MG63 (cell line): ENCODE results near the gene ZFR. TPM values are rescaled to one million over a fixed set of nuclear protein-coding genes. Genes with fewer than 3 reads are reported as not detected.
"Not testable (repeated sequence)": the region's sequence is repeated elsewhere in the genome, so short reads cannot be mapped to it uniquely, and the experiment has no call there.

Source experiments
- DNase-seq: peaks from one replicate; pipeline ENCODE4 v3.0.0-alpha.2; 2020
- H3K27me3 ChIP-seq: fragments of 250-450 bp; sonication (Bioruptor Pico); 2 replicates; pipeline ENCODE4 v1.5.1; 2020; ENCODE audit warnings: mild to moderate bottlenecking, moderate library complexity
- H3K36me3 ChIP-seq: fragments of 250-450 bp; sonication (Bioruptor Pico); 2 replicates; pipeline ENCODE4 v1.5.1; 2020; ENCODE audit warnings: mild to moderate bottlenecking, moderate library complexity
- H3K4me3 ChIP-seq: fragments of 250-450 bp; sonication (Bioruptor Pico); 2 replicates; pipeline ENCODE4 v1.5.1; 2020; ENCODE audit warnings: mild to moderate bottlenecking, moderate library complexity
- H3K9me3 ChIP-seq: fragments of 250-450 bp; sonication (Bioruptor Pico); 2 replicates; pipeline ENCODE4 v1.5.1; 2020; ENCODE audit warnings: mild to moderate bottlenecking, moderate library complexity
- total RNA-seq: library from RNA; depleted of rRNA; stranded (reverse); fragments of >200 nt; shearing (Covaris generic); gene quantifications from 2 replicates; pipeline ENCODE4 v1.2.3, GENCODE V29; 2014; ENCODE audit warnings: low replicate concordance

Gene ZFR
- total RNA-seq, 1 experiment from 2014 or later = 62.7 TPM

- no peak for DNase-seq
- 0 out of 2 replicates have a peak, but pooled peaks cover 2% of the 10 kb centered on the region for H3K9me3 ChIP-seq
- H3K27me3 ChIP-seq = no peaks in the 10 kb centered on the region
- no peak overlapping the region for H3K4me3 ChIP-seq
- H3K36me3 ChIP-seq = no peaks in the 10 kb centered on the region
These were observed 14.4 kb upstream of the ZFR start for GRCh38 chr5:32458880-32459495.

- Histone ChIP-seq H3K9me3 (0 out of 2 replicates have a peak, but pooled peaks cover 2% of the 10 kb centered on the region), H3K27me3 (no peaks in the 10 kb centered on the region), H3K4me3 (no peak overlapping the region), H3K36me3 (no peaks in the 10 kb centered on the region)
- no peak for DNase-seq
These were observed 10.8 kb upstream of the ZFR start for GRCh38 chr5:32455311-32455710.

- no peaks in the 10 kb centered on the region for H3K9me3 ChIP-seq
- no peaks in the 10 kb centered on the region for H3K36me3 ChIP-seq
- no peaks in the 10 kb centered on the region for H3K27me3 ChIP-seq
- no peak overlapping the region for H3K4me3 ChIP-seq
- no peak for DNase-seq
These were observed 10.3 kb upstream of the ZFR start for GRCh38 chr5:32454821-32455220.

GRCh38 chr5:32453916-32454315 is 9.4 kb upstream of the ZFR start:
- Histone ChIP-seq H3K9me3 (no peaks in the 10 kb centered on the region), H3K36me3 (no peaks in the 10 kb centered on the region), H3K27me3 (no peaks in the 10 kb centered on the region), H3K4me3 (no peak overlapping the region)
- no peak for DNase-seq

GRCh38 chr5:32452316-32452715 is 7.8 kb upstream of the ZFR start:
- not testable (repeated sequence) for H3K27me3 ChIP-seq, H3K36me3 ChIP-seq, H3K4me3 ChIP-seq, H3K9me3 ChIP-seq
- peak; percentile 51 for DNase-seq

- Histone ChIP-seq H3K27me3 (no peaks in the 10 kb centered on the region), H3K9me3 (no peaks in the 10 kb centered on the region), H3K4me3 (no peak overlapping the region), H3K36me3 (no peaks in the 10 kb centered on the region)
- DNase-seq = no peak
These were observed 6.4 kb upstream of the ZFR start for GRCh38 chr5:32450952-32451351.

- Histone ChIP-seq H3K4me3 (no peak overlapping the region), H3K36me3 (no peaks in the 10 kb centered on the region)
- DNase-seq = no peak
These were observed 4.7 kb upstream of the ZFR start for GRCh38 chr5:32449262-32449661.

GRCh38 chr5:32446630-32447029 is 2.1 kb upstream of the ZFR start:
- Histone ChIP-seq H3K27me3 (no peaks in the 10 kb centered on the region), H3K9me3 (no peaks in the 10 kb centered on the region), H3K4me3 (no peak overlapping the region), H3K36me3 (peaks cover 12% of the 10 kb centered on the region)
- DNase-seq = no peak

More at GRCh38 chr5:32449262-32449661, 4.7 kb upstream of the ZFR start:
- Histone ChIP-seq H3K27me3 (no peaks in the 10 kb centered on the region), H3K9me3 (no peaks in the 10 kb centered on the region)

GRCh38 chr5:32445831-32446614 is 1.5 kb upstream of the ZFR start:
- Histone ChIP-seq H3K4me3 (no peak overlapping the region), H3K27me3 (no peaks in the 10 kb centered on the region), H3K9me3 (no peaks in the 10 kb centered on the region), H3K36me3 (peaks cover 14% of the 10 kb centered on the region)
- DNase-seq = no peak

- Histone ChIP-seq H3K36me3 (peaks cover 16% of the 10 kb centered on the region), H3K4me3 (peak overlapping the region; percentile 74), H3K9me3 (no peaks in the 10 kb centered on the region), H3K27me3 (no peaks in the 10 kb centered on the region)
- no peak for DNase-seq
These were observed 783 bp upstream of the ZFR start for GRCh38 chr5:32445287-32445758.

- Histone ChIP-seq H3K9me3 (no peaks in the 10 kb centered on the region), H3K27me3 (no peaks in the 10 kb centered on the region), H3K4me3 (peak overlapping the region; percentile 74), H3K36me3 (peaks cover 28% of the 10 kb centered on the region)
- peak; percentile 60 for DNase-seq
These were observed 754 bp downstream of the ZFR start for GRCh38 chr5:32443541-32444430.

GRCh38 chr5:32443145-32443540 is 1.4 kb downstream of the ZFR start:
- no peak for DNase-seq
- Histone ChIP-seq H3K9me3 (no peaks in the 10 kb centered on the region), H3K27me3 (no peaks in the 10 kb centered on the region), H3K36me3 (peaks cover 32% of the 10 kb centered on the region), H3K4me3 (peak overlapping the region; percentile 74)

GRCh38 chr5:32439086-32439642 is 5.4 kb downstream of the ZFR start:
- Histone ChIP-seq H3K27me3 (no peaks in the 10 kb centered on the region), H3K9me3 (no peaks in the 10 kb centered on the region), H3K4me3 (no peak overlapping the region), H3K36me3 (peaks cover 49% of the 10 kb centered on the region)
- no peak for DNase-seq

GRCh38 chr5:32436553-32437242 is 7.8 kb downstream of the ZFR start:
- Histone ChIP-seq H3K9me3 (no peaks in the 10 kb centered on the region), H3K36me3 (peaks cover 40% of the 10 kb centered on the region), H3K27me3 (no peaks in the 10 kb centered on the region), H3K4me3 (no peak overlapping the region)
- no peak for DNase-seq

GRCh38 chr5:32435383-32435782 is 9.2 kb downstream of the ZFR start:
- Histone ChIP-seq H3K9me3 (peaks cover 2% of the 10 kb centered on the region; the same call in 1 of the 2 replicates), H3K36me3 (peaks cover 44% of the 10 kb centered on the region), H3K4me3 (no peak overlapping the region), H3K27me3 (no peaks in the 10 kb centered on the region)
- DNase-seq = no peak

GRCh38 chr5:32434221-32434620 is 10.3 kb downstream of the ZFR start:
- H3K9me3 ChIP-seq = peaks cover 2% of the 10 kb centered on the region; the same call in 1 of the 2 replicates

More at GRCh38 chr5:32434221-32434620, 10.3 kb downstream of the ZFR start:
- H3K27me3 ChIP-seq = no peaks in the 10 kb centered on the region
- DNase-seq = no peak
- H3K36me3 ChIP-seq = peaks cover 42% of the 10 kb centered on the region
- H3K4me3 ChIP-seq = no peak overlapping the region
